WERI-Rb-1 (cell line): ENCODE results near the gene HSPH1.
A peak's percentile ranks its signal among the peaks of the same experiment; 100 is the strongest.

Source experiments
- DNase-seq: peaks from one replicate; pipeline ENCODE4 v3.0.0-alpha.2; 2020
- H3K27ac ChIP-seq: fragments of 250-450 bp; sonication (Bioruptor Pico); 2 replicates; pipeline ENCODE4 v1.5.1; 2020; ENCODE audit warnings: mild to moderate bottlenecking, moderate library complexity
- H3K27me3 ChIP-seq: fragments of 250-450 bp; sonication (Bioruptor Pico); 2 replicates; pipeline ENCODE4 v1.5.1; 2021; ENCODE audit warnings: mild to moderate bottlenecking, low read depth, moderate library complexity; ENCODE audit not compliant: insufficient read depth, severe bottlenecking
- H3K36me3 ChIP-seq: fragments of 250-450 bp; sonication (Bioruptor Pico); 2 replicates; pipeline ENCODE4 v1.5.1; 2020; ENCODE audit warnings: mild to moderate bottlenecking, moderate library complexity
- H3K4me3 ChIP-seq: 2 replicates; pipeline ENCODE4 v1.5.1; 2011; ENCODE audit warnings: low read depth, mild to moderate bottlenecking, control low read depth, low read length
- H3K9me3 ChIP-seq: fragments of 250-450 bp; sonication (Bioruptor Pico); 2 replicates; pipeline ENCODE4 v1.5.1; 2021; ENCODE audit warnings: mild to moderate bottlenecking, moderate library complexity; ENCODE audit not compliant: severe bottlenecking
- CTCF ChIP-seq: IDR thresholded peaks from 2 replicates; pipeline ENCODE4 v1.5.1; 2011; ENCODE audit warnings: low read depth, mild to moderate bottlenecking, control low read depth, inconsistent platforms, low read length

HSPH1 gene

GRCh38 chr13:31166591-31166990 is 4.9 kb upstream of the HSPH1 start:
- no peaks in the 10 kb centered on the region for H3K27me3 ChIP-seq
- H3K9me3 ChIP-seq, result no peaks in the 10 kb centered on the region
- H3K36me3 ChIP-seq, result no peaks in the 10 kb centered on the region
- no peak for DNase-seq
- H3K4me3 ChIP-seq, result no peak overlapping the region
- no peak overlapping the region for H3K27ac ChIP-seq
- no peak for TF ChIP-seq CTCF

- H3K36me3 ChIP-seq, result peaks cover 2% of the 10 kb centered on the region; the same call in 1 of the 2 replicates
- peak overlapping the region; percentile 60 for H3K4me3 ChIP-seq
- H3K9me3 ChIP-seq, result no peaks in the 10 kb centered on the region
- peak; percentile 93 for DNase-seq
- TF ChIP-seq CTCF, result no peak
- H3K27ac ChIP-seq, result peak overlapping the region; percentile 95
- H3K27me3 ChIP-seq, result no peaks in the 10 kb centered on the region
Observed at GRCh38 chr13:31162151-31163008, 676 bp upstream of the HSPH1 start.

GRCh38 chr13:31160857-31161556 is 697 bp downstream of the HSPH1 start:
- peak overlapping the region; percentile 51; the same call in 1 of the 2 replicates for H3K27ac ChIP-seq
- peak; percentile 22 for DNase-seq

GRCh38 chr13:31159306-31159705 is 2.4 kb downstream of the HSPH1 start:
- peaks cover 6% of the 10 kb centered on the region for H3K36me3 ChIP-seq
- no peaks in the 10 kb centered on the region for H3K27me3 ChIP-seq
- no peak overlapping the region for H3K27ac ChIP-seq
- TF ChIP-seq CTCF, result no peak
- H3K4me3 ChIP-seq, result no peak overlapping the region
- no peak for DNase-seq
- no peaks in the 10 kb centered on the region for H3K9me3 ChIP-seq

More at GRCh38 chr13:31160857-31161556, 697 bp downstream of the HSPH1 start:
- TF ChIP-seq CTCF, result no peak
- H3K9me3 ChIP-seq, result no peaks in the 10 kb centered on the region
- H3K4me3 ChIP-seq, result peak overlapping the region; percentile 60
- peaks cover 2% of the 10 kb centered on the region; the same call in 1 of the 2 replicates for H3K36me3 ChIP-seq
- H3K27me3 ChIP-seq, result no peaks in the 10 kb centered on the region

GRCh38 chr13:31154939-31155338 is 6.8 kb downstream of the HSPH1 start:
- Histone ChIP-seq H3K27me3 (no peaks in the 10 kb centered on the region), H3K36me3 (peaks cover 23% of the 10 kb centered on the region), H3K4me3 (no peak overlapping the region), H3K9me3 (no peaks in the 10 kb centered on the region), H3K27ac (no peak overlapping the region)
- TF ChIP-seq CTCF, result no peak
- no peak for DNase-seq
